Mesendoderm (in vitro differentiated cells): ENCODE data around the gene OLFML1.

ENCODE experiments used
- DNase-seq: peaks from one replicate; pipeline ENCODE4 v3.0.0; 2013
- H2AK5ac ChIP-seq: 2 replicates; pipeline ENCODE4 v1.6.1; 2013; ENCODE audit warnings: low read length, inconsistent platforms
- H2BK120ac ChIP-seq: 2 replicates; pipeline ENCODE4 v1.6.1; 2013; ENCODE audit warnings: low read depth, mild to moderate bottlenecking, low read length, moderate library complexity, mixed read lengths
- H2BK15ac ChIP-seq: replicated peaks from 2 replicates; pipeline ENCODE4 v1.6.1; 2013; ENCODE audit warnings: low read depth, mild to moderate bottlenecking, moderate library complexity
- H2BK5ac ChIP-seq: 2 replicates; pipeline ENCODE4 v1.6.1; 2013; ENCODE audit warnings: low read length, inconsistent platforms
- H3K18ac ChIP-seq: 2 replicates; pipeline ENCODE4 v1.6.1; 2013; ENCODE audit warnings: mild to moderate bottlenecking, low read length, mixed read lengths
- H3K23ac ChIP-seq: one replicate; pipeline ENCODE4 v1.6.1; 2013; ENCODE audit warnings: low read length
- H3K27ac ChIP-seq: 2 replicates; pipeline ENCODE4 v1.5.1; 2013; ENCODE audit warnings: low read depth, mild to moderate bottlenecking, inconsistent platforms, low read length, moderate library complexity
- H3K27me3 ChIP-seq: 2 replicates; pipeline ENCODE4 v1.6.1; 2013; ENCODE audit warnings: low read length, control low read depth, mild to moderate bottlenecking, inconsistent platforms; ENCODE audit not compliant: insufficient read depth, poor library complexity
- H3K36me3 ChIP-seq: 2 replicates; pipeline ENCODE4 v1.6.1; 2013; ENCODE audit warnings: low read length, inconsistent platforms; ENCODE audit not compliant: control insufficient read depth, insufficient read depth
- H3K4ac ChIP-seq: one replicate; pipeline ENCODE4 v1.6.1; 2013; ENCODE audit warnings: low read depth, mild to moderate bottlenecking, low read length, moderate library complexity
- H3K4me1 ChIP-seq: 2 replicates; pipeline ENCODE4 v1.6.1; 2013; ENCODE audit warnings: low read depth, low read length, inconsistent platforms; ENCODE audit not compliant: control insufficient read depth
- H3K4me2 ChIP-seq: 2 replicates; pipeline ENCODE4 v1.6.1; 2013; ENCODE audit warnings: low read length
- H3K4me3 ChIP-seq: 2 replicates; pipeline ENCODE4 v1.5.1; 2013; ENCODE audit warnings: mild to moderate bottlenecking, low read length
- H3K56ac ChIP-seq: one replicate; pipeline ENCODE4 v1.6.1; 2013; ENCODE audit warnings: low read length
- H3K79me1 ChIP-seq: 2 replicates; pipeline ENCODE4 v1.6.1; 2013; ENCODE audit warnings: low read length, inconsistent platforms
- H3K79me2 ChIP-seq: 2 replicates; pipeline ENCODE4 v1.6.1; 2013; ENCODE audit warnings: mild to moderate bottlenecking, low read length; ENCODE audit not compliant: control insufficient read depth, insufficient read depth
- H3K9ac ChIP-seq: 2 replicates; pipeline ENCODE4 v1.6.1; 2013; ENCODE audit warnings: low read length, inconsistent platforms
- H4K5ac ChIP-seq: one replicate; pipeline ENCODE4 v1.6.1; 2013; ENCODE audit warnings: low read length
- H4K8ac ChIP-seq: one replicate; pipeline ENCODE4 v1.6.1; 2013; ENCODE audit warnings: low read depth, mild to moderate bottlenecking, control low read depth, low read length, moderate library complexity
- WGBS: extraction: QIAGEN DNeasy Blood & Tissue Kit; methylation state at CpG from one replicate; pipeline ENCODE4 v1.1.7; 2013; ENCODE audit warnings: low lambda C conversion rate, missing lambda C conversion rate; ENCODE audit not compliant: insufficient coverage; ENCODE audit errors: extremely low coverage; 5-methylcytosine and 5-hydroxymethylcytosine counted together

OLFML1 gene

DNA sequence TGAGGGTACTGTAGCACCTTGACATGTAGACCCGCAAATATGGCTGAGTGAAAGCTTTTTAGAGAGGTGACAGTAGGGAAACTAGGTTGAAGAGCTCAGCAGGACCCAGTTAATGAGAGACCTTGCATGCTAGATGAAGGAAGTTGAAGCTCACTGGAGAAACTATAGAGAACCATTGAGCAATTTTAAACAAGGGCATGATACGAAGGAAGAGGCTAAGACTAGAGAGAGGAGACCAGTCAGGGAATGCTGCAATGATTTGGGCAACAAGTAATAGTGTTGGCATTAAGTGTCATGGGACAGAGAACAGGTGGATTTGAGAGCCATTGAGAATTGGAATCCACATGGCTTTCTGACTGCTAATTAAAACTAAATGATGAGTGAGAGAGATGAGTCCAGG, 4.1 kb downstream of the OLFML1 start:
- Histone ChIP-seq H3K79me1 (no peaks in the 10 kb centered on the region), H2BK15ac (no peak overlapping the region), H4K8ac (no peak overlapping the region), H2BK120ac (no peak overlapping the region), H3K4ac (no peak overlapping the region), H3K27ac (no peak overlapping the region), H2AK5ac (no peak overlapping the region), H3K56ac (no peak overlapping the region), H3K79me2 (no peaks in the 10 kb centered on the region), H3K4me1 (peaks cover 6% of the 10 kb centered on the region), H3K36me3 (no peaks in the 10 kb centered on the region), H3K4me3 (no peak overlapping the region), H3K23ac (no peak overlapping the region), H3K4me2 (no peak overlapping the region), H2BK5ac (no peak overlapping the region), H3K18ac (no peak overlapping the region), H3K27me3 (no peaks in the 10 kb centered on the region), H4K5ac (no peak overlapping the region), H3K9ac (no peak overlapping the region)
- no peak for DNase-seq
- no CpG with 5 or more reads among the region's 2 CpGs for WGBS

DNA sequence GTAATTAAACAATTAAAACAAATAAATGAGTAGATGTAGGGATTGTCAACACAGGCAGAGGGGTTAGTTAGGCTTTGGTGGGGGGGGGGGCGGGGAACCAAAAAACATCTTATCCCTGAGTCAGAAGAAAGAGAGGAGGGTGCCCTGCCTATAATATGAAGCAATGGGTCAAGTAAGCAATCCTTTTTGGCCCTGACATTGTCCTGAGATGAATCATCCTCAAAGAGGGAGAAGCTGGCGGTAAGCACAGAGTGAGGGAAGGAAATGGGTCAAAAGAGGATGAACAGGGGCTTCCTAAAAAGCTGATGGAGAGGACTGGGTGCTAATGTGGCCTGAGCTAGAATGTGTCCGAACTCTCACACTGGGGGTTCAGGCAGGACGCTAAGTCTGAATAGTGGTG, 4.7 kb downstream of the OLFML1 start:
- H3K4me2 ChIP-seq: no peak overlapping the region
- H2BK120ac ChIP-seq: no peak overlapping the region
- no CpG with 5 or more reads among the region's 4 CpGs for WGBS
- H3K4me3 ChIP-seq: no peak overlapping the region
- peak; percentile 42 for DNase-seq
- peaks cover 5% of the 10 kb centered on the region for H3K4me1 ChIP-seq
- H3K27me3 ChIP-seq: no peaks in the 10 kb centered on the region
- no peak overlapping the region for H3K56ac ChIP-seq
- no peak overlapping the region for H2AK5ac ChIP-seq
- no peak overlapping the region for H3K23ac ChIP-seq
- H4K8ac ChIP-seq: no peak overlapping the region
- no peaks in the 10 kb centered on the region for H3K79me1 ChIP-seq
- no peaks in the 10 kb centered on the region for H3K79me2 ChIP-seq
- no peak overlapping the region for H3K18ac ChIP-seq
- H3K36me3 ChIP-seq: no peaks in the 10 kb centered on the region
- H4K5ac ChIP-seq: no peak overlapping the region
- no peak overlapping the region for H2BK15ac ChIP-seq
- no peak overlapping the region for H3K9ac ChIP-seq
- no peak overlapping the region for H2BK5ac ChIP-seq
- no peak overlapping the region for H3K4ac ChIP-seq
- H3K27ac ChIP-seq: no peak overlapping the region

DNA sequence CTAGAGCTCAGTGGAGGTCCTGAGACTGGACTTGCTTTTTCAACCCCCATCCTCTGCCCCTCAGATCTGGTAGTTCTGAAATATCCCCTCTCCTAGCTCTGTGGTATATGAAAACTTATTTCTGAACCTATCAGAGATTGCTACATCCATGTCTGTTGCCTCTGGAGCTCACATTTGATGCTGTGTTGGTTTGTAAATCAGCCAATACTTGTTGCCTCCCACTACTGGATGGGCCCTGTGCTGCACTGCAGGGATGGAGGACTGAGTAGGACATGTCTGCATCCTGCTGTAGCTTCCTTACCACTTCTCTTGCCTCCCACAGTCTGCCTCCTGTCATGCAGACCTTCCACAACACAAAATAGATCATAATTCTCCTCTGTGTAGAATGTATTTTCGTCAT, 5.2 kb downstream of the OLFML1 start:
- H3K56ac ChIP-seq: no peak overlapping the region
- no peak overlapping the region for H3K4me3 ChIP-seq
- no peak overlapping the region for H3K4me2 ChIP-seq
- no peak overlapping the region for H2BK120ac ChIP-seq
- DNase-seq: no peak
- no peak overlapping the region for H2BK5ac ChIP-seq
- H3K18ac ChIP-seq: no peak overlapping the region
- no peak overlapping the region for H3K23ac ChIP-seq
- no peak overlapping the region for H3K9ac ChIP-seq
- H3K36me3 ChIP-seq: no peaks in the 10 kb centered on the region
- no peak overlapping the region for H2BK15ac ChIP-seq
- H3K4me1 ChIP-seq: peaks cover under 1% of the 10 kb centered on the region
- no peaks in the 10 kb centered on the region for H3K79me2 ChIP-seq
- no peak overlapping the region for H4K8ac ChIP-seq
- no peaks in the 10 kb centered on the region for H3K79me1 ChIP-seq
- no peak overlapping the region for H4K5ac ChIP-seq
- H3K27ac ChIP-seq: no peak overlapping the region
- H2AK5ac ChIP-seq: no peak overlapping the region
- no peaks in the 10 kb centered on the region for H3K27me3 ChIP-seq
- no peak overlapping the region for H3K4ac ChIP-seq
- 100% methylated on average over 1 of the region's 1 CpG for WGBS

DNA sequence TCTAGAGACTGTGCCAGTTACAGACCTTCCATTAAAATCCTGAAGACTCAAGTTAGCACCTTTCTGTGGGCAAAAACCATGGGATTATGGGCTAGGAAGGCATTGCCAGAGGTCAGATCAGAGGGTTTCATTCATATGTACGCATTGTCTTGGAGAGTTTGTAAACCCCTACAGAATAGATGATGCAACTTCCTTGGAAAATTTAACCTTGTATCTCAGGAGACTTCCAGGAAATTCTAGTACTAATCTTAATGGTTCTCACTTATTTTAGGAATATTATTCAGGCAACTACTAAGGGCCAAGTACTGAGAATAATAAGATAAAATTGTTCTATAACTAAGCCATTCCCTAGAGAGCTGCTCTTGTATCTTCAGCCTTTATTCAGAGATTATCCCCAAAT, 6.9 kb downstream of the OLFML1 start:
- Histone ChIP-seq H3K18ac (peak overlapping the region; percentile 31), H3K27me3 (no peaks in the 10 kb centered on the region), H4K5ac (no peak overlapping the region), H4K8ac (no peak overlapping the region), H2AK5ac (no peak overlapping the region), H3K36me3 (no peaks in the 10 kb centered on the region), H3K4ac (no peak overlapping the region), H3K79me2 (no peaks in the 10 kb centered on the region), H3K79me1 (no peaks in the 10 kb centered on the region), H3K23ac (no peak overlapping the region), H3K4me3 (no peak overlapping the region), H3K56ac (no peak overlapping the region), H2BK5ac (no peak overlapping the region), H2BK15ac (no peak overlapping the region), H3K4me1 (no peaks in the 10 kb centered on the region), H3K9ac (no peak overlapping the region), H3K27ac (no peak overlapping the region), H3K4me2 (no peak overlapping the region), H2BK120ac (no peak overlapping the region)
- DNase-seq: no peak
- no CpG with 5 or more reads among the region's 1 CpG for WGBS

DNA sequence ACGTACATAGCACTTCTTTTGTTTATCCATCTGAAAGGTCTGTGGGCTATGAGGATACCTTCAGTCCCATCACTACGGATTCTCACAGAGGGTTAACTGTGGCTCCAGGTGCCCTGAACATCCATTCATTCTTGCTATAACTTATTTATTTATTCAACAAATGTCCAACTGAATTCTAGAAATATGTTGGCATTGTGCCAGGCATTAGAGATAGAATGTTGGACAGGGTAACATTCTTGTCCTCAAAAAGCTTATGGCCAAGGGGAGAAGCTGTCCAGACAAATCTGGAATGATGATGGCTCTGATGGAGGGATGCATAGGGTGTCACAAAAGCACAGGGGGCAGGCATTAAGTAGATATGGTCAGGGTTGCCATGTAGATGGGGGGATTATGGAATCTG, 8.4 kb downstream of the OLFML1 start:
- no peak overlapping the region for H4K8ac ChIP-seq
- no CpG with 5 or more reads among the region's 2 CpGs for WGBS
- DNase-seq: no peak

DNA sequence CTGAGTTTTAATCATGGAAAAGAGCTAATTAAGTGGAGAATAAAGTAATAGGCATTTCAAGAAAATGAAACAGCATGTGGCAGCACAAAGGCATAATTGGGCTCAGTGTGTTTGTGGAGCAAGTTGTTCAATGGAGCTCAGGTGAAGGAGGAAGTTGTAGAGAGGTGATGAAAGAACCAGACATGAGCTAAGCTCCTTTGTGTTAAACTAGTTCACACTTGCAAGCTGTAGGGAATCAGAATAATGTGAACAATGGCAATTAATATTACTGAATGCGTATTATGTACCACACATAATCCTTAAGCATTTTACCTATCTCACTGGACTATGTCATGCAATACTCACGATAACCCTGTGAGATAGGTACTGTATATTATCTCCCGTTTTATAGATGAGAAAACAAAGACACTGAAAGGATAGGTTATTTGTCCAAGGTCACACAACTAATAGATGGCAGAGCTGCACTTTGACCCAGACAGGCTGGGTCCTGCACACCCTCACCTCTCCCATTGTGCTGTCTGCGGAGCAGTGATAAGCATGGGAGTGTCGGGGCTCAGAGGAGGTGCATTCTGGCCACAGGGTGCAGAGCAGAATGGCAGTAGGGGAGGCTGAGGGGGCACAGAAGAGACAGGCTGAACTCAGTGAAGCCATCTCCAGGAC, 8.9 kb downstream of the OLFML1 start:
- DNase-seq: no peak
- no CpG with 5 or more reads among the region's 5 CpGs for WGBS

More for the DNA sequence above, 8.4 kb downstream of the OLFML1 start:
- H3K79me1 ChIP-seq: no peaks in the 10 kb centered on the region
- H3K4me2 ChIP-seq: no peak overlapping the region
- no peak overlapping the region for H2BK120ac ChIP-seq
- no peak overlapping the region for H3K4me3 ChIP-seq
- H3K4ac ChIP-seq: no peak overlapping the region
- H2AK5ac ChIP-seq: no peak overlapping the region
- no peak overlapping the region for H2BK5ac ChIP-seq
- no peaks in the 10 kb centered on the region for H3K4me1 ChIP-seq
- H2BK15ac ChIP-seq: no peak overlapping the region
- H3K79me2 ChIP-seq: no peaks in the 10 kb centered on the region
- no peak overlapping the region for H3K56ac ChIP-seq
- H3K18ac ChIP-seq: no peak overlapping the region
- no peak overlapping the region for H3K23ac ChIP-seq
- H3K36me3 ChIP-seq: no peaks in the 10 kb centered on the region
- no peak overlapping the region for H4K5ac ChIP-seq
- no peak overlapping the region for H3K9ac ChIP-seq
- no peaks in the 10 kb centered on the region for H3K27me3 ChIP-seq
- H3K27ac ChIP-seq: no peak overlapping the region

More for the DNA sequence above, 8.9 kb downstream of the OLFML1 start:
- H3K4ac ChIP-seq: no peak overlapping the region
- no peak overlapping the region for H2AK5ac ChIP-seq
- no peaks in the 10 kb centered on the region for H3K79me1 ChIP-seq
- no peaks in the 10 kb centered on the region for H3K79me2 ChIP-seq
- no peak overlapping the region for H4K5ac ChIP-seq
- H3K27me3 ChIP-seq: no peaks in the 10 kb centered on the region
- no peaks in the 10 kb centered on the region for H3K4me1 ChIP-seq
- H4K8ac ChIP-seq: no peak overlapping the region
- no peak overlapping the region for H3K4me2 ChIP-seq
- no peaks in the 10 kb centered on the region for H3K36me3 ChIP-seq
- no peak overlapping the region for H3K23ac ChIP-seq
- no peak overlapping the region for H3K27ac ChIP-seq
- no peak overlapping the region for H3K9ac ChIP-seq
- H2BK15ac ChIP-seq: no peak overlapping the region
- H3K56ac ChIP-seq: no peak overlapping the region
- H3K18ac ChIP-seq: no peak overlapping the region
- H3K4me3 ChIP-seq: no peak overlapping the region
- no peak overlapping the region for H2BK5ac ChIP-seq
- H2BK120ac ChIP-seq: no peak overlapping the region
